ENCODE measurements around the gene GON4L.
"Not testable (repeated sequence)": the region's sequence is repeated elsewhere in the genome, so short reads cannot be mapped to it uniquely, and the experiment has no call there.

GON4L gene

GRCh38 chr1:155760751-155761475 is 96.1 kb downstream of the GON4L start:
- TF ChIP-seq, protein P1, sequence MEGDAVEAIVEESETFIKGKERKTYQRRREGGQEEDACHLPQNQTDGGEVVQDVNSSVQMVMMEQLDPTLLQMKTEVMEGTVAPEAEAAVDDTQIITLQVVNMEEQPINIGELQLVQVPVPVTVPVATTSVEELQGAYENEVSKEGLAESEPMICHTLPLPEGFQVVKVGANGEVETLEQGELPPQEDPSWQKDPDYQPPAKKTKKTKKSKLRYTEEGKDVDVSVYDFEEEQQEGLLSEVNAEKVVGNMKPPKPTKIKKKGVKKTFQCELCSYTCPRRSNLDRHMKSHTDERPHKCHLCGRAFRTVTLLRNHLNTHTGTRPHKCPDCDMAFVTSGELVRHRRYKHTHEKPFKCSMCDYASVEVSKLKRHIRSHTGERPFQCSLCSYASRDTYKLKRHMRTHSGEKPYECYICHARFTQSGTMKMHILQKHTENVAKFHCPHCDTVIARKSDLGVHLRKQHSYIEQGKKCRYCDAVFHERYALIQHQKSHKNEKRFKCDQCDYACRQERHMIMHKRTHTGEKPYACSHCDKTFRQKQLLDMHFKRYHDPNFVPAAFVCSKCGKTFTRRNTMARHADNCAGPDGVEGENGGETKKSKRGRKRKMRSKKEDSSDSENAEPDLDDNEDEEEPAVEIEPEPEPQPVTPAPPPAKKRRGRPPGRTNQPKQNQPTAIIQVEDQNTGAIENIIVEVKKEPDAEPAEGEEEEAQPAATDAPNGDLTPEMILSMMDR (conservative IDR thresholded peaks at IDR 0.05; ENCODE audit: low read depth), result no peak
- peak overlapping the region; percentile 35 for H3K27ac ChIP-seq
- ChIA-PET POLR2A (ENCODE audit: low non-redundant PET) (interaction anchor here (0.7 to 1.2 kb wide), 2 partner anchors 18 to 130 kb away, joined by 3 to 6 read pairs; no protein-coding TSS in a partner anchor), CTCF (interaction anchor here (0.7 kb wide), 1 partner anchor 463 kb away, joined by 3 read pairs; no protein-coding TSS in a partner anchor)
- DNase-seq (ENCODE audit: low spot score), result peak; percentile 30

DNA sequence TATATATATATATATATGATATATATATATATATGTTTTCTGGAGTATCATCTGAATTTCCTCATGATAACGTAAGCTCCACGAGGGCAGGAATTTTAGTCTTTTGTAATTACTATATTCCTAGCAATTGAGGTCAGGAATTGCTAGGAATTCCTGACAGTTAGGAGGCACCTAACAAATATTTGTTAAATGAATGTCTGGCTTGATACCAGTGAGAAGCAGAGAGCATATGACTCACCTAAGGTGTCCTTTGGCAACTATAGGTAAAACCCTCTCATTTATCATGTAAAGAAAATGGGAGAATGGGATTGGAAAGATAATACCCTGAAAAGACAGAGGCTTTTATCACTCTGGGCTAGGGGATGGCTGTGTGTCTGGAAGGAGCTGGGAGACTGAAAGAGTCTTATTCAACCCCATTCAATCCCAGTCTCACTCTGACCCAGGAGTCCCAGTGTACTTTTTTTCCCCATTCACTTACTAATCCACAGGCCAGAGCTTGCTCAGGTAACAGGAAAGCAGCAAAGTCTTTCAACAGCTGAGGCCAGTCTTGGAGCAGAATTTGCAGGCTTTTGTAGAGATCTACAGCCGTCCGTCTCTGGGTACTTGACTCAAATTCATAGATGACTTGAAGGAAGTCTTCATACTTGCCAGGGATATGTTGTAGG is 96.9 kb downstream of the GON4L start:
- POLR2A ChIA-PET (ENCODE audit: low non-redundant PET), result interaction anchor here (1.2 kb wide), 1 partner anchor 19 kb away, joined by 6 read pairs; no protein-coding TSS in a partner anchor

DNA sequence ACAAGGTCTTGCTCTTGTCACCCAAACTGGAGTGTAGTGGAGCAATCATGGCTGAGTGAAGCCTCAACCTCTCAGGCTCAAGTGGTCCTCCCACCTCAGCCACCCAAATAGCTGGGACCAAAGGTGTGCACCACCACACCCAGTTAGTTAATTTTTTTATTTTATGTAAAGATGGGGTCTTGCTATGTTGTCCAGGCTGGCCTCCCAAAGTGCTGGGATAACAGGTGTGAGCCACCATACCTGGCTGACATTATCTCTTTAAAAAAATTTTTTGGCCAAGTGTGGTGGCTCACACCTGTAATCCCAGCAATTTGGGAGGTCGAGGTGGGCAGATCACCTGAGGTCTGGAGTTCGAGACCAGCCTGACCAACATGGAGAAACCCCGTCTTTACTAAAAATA is 98.0 kb downstream of the GON4L start:
- POLR2A ChIA-PET (ENCODE audit: low non-redundant PET); H3K27ac ChIP-seq; DNase-seq (ENCODE audit: low spot score); CTCF ChIA-PET: not testable (repeated sequence)

More for the DNA sequence above, 96.9 kb downstream of the GON4L start:
- no peak overlapping the region; the same call in 1 of the 2 replicates for H3K27ac ChIP-seq
- DNase-seq (ENCODE audit: low spot score), result peak; percentile 75
- TF ChIP-seq, protein P1 (conservative IDR thresholded peaks at IDR 0.05; ENCODE audit: low read depth), result no peak
- CTCF ChIA-PET, result no interaction called here

DNA sequence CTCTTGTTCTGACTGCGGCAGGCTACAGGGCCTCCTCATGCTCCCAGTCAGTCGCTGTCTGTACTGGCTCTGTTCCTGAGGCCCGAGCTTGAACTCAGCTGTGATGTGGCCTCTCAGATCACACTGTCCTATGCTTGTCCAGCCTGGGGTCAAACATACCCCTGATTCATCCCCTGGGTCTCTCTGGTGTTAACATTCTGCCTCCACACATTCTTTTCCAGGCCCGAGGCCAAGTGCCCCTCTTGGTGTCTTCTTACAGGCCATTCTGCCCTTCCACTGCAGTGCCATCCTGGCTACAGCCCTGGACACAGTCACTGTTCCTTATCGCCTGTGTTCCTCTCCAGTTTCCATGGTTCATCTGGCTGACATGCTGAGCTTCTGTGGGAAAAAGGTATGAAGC is 108.9 kb downstream of the GON4L start:
- CTCF ChIA-PET; DNase-seq (ENCODE audit: low spot score); POLR2A ChIA-PET (ENCODE audit: low non-redundant PET): not testable (repeated sequence)
- H3K27ac ChIP-seq, result peak overlapping the region; percentile 36

DNA sequence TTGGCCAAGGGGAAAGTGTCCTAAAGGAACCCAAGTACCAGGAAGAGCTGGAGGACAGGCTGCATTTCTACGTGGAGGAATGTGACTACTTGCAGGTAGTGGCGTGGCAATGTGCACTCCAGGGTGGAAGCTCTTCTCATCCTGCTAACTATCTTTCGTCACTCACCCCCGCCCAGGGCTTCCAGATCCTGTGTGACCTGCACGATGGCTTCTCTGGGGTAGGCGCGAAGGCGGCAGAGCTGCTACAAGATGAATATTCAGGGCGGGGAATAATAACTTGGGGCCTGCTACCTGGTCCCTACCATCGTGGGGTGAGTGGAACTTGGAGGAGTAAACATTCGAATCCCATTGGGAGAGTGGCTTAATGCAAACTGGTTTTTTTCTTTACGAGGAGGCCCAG is 109.4 kb downstream of the GON4L start:
- not testable (repeated sequence) for DNase-seq (ENCODE audit: low spot score)

GRCh38 chr1:155745284-155746228 is 111.5 kb downstream of the GON4L start:
- CTCF ChIA-PET; POLR2A ChIA-PET (ENCODE audit: low non-redundant PET): not testable (repeated sequence)
- peak overlapping the region; percentile 71 for H3K27ac ChIP-seq
- peak; percentile 80 for DNase-seq (ENCODE audit: low spot score)

More for the DNA sequence above, 109.4 kb downstream of the GON4L start:
- CTCF ChIA-PET; POLR2A ChIA-PET (ENCODE audit: low non-redundant PET): not testable (repeated sequence)
- H3K27ac ChIP-seq, result peak overlapping the region; percentile 36; the same call in 1 of the 2 replicates

DNA sequence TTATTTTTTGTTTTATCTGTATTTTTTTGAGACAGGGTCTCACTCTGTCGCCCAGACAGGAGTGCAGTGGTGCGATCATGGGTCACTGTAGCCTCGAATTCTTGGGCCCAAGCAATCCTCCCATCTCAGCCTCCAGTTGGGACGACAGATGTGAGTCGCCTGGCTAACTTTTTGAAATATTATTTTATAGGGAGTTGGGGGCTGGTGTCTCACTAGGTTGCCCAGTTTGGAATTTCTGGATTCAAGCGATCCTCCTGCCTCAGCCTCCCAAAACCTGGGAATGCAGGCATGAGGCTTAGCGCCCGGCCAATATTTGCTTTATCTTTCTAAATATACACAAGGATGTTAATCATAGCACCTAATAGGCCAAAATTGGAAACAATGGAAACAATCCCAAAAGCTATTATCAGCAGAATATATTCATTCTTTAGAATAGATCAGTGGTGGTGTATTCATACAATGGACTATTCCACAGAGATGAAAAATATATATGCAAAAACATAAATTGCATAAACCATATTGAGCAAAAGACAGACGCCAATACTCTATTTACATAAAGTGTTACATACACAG is 112.2 kb downstream of the GON4L start:
- ChIA-PET CTCF (interaction anchor here (0.6 to 1.0 kb wide), 2 partner anchors 15 to 149 kb away, joined by 4 read pairs; no protein-coding TSS in a partner anchor), POLR2A (ENCODE audit: low non-redundant PET) (no interaction called here)

More for the DNA sequence above, 112.2 kb downstream of the GON4L start:
- H3K27ac ChIP-seq, result peak overlapping the region; percentile 71
- no peak for DNase-seq (ENCODE audit: low spot score)
- TF ChIP-seq, protein P1 (conservative IDR thresholded peaks at IDR 0.05; ENCODE audit: low read depth), result no peak
